Trophoblast cell (in vitro differentiated cells and primary cell): Measurements from ENCODE around the gene DNAJC12.

Experiments
- DNase-seq, 2 donors: peaks; one replicate each; pipeline ENCODE4 v3.0.0-alpha.2; 2016
- H2AFZ ChIP-seq: 2 replicates; pipeline ENCODE4 v1.6.1; 2013; ENCODE audit warnings: low read length, moderate library complexity, mild to moderate bottlenecking; ENCODE audit not compliant: insufficient read depth, poor library complexity
- H2AK5ac ChIP-seq: 2 replicates; pipeline ENCODE4 v1.6.1; 2013; ENCODE audit warnings: mild to moderate bottlenecking, low read length
- H2BK120ac ChIP-seq: 2 replicates; pipeline ENCODE4 v1.6.1; 2013; ENCODE audit warnings: low read length, mild to moderate bottlenecking, moderate library complexity; ENCODE audit not compliant: insufficient read depth, poor library complexity
- H2BK12ac ChIP-seq: 2 replicates; pipeline ENCODE4 v1.6.1; 2013; ENCODE audit warnings: mild to moderate bottlenecking, low read length, moderate library complexity
- H2BK5ac ChIP-seq: 2 replicates; pipeline ENCODE4 v1.6.1; 2013; ENCODE audit warnings: low read length, low read depth, moderate library complexity, mild to moderate bottlenecking; ENCODE audit not compliant: poor library complexity
- H3K14ac ChIP-seq: 2 replicates; pipeline ENCODE4 v1.6.1; 2013; ENCODE audit warnings: mild to moderate bottlenecking, low read length
- H3K18ac ChIP-seq: 2 replicates; pipeline ENCODE4 v1.6.1; 2013; ENCODE audit warnings: mild to moderate bottlenecking, low read length
- H3K23ac ChIP-seq: 2 replicates; pipeline ENCODE4 v1.6.1; 2013; ENCODE audit warnings: low read length
- H3K27ac ChIP-seq: 2 replicates; pipeline ENCODE4 v1.5.1; 2013; ENCODE audit warnings: low read depth, mild to moderate bottlenecking, inconsistent platforms, low read length, moderate library complexity
- H3K27me3 ChIP-seq: 2 replicates; pipeline ENCODE4 v1.6.1; 2013; ENCODE audit warnings: inconsistent platforms, mild to moderate bottlenecking, low read length, moderate library complexity; ENCODE audit not compliant: insufficient read depth
- H3K36me3 ChIP-seq, 2 experiments: 1 replicate in 1 of 2; 2 replicates in 1 of 2; pipeline ENCODE4 v1.6.1; 2013; ENCODE audit warnings: low read length in 2 of 2, mild to moderate bottlenecking in 2 of 2, moderate library complexity in 1 of 2; ENCODE audit not compliant: insufficient read depth in 2 of 2, control insufficient read depth in 1 of 2
- H3K4ac ChIP-seq: 2 replicates; pipeline ENCODE4 v1.6.1; 2013; ENCODE audit warnings: low read depth, mild to moderate bottlenecking, low read length, moderate library complexity
- H3K4me1 ChIP-seq, 2 experiments: 1 replicate in 1 of 2; 2 replicates in 1 of 2; pipeline ENCODE4 v1.6.1; 2013; ENCODE audit warnings: low read length in 2 of 2, mild to moderate bottlenecking in 2 of 2, moderate library complexity in 1 of 2; ENCODE audit not compliant: insufficient read depth in 2 of 2, control insufficient read depth in 1 of 2
- H3K4me2 ChIP-seq: 2 replicates; pipeline ENCODE4 v1.6.1; 2013; ENCODE audit warnings: inconsistent platforms, mild to moderate bottlenecking, low read length, moderate library complexity
- H3K4me3 ChIP-seq: 2 replicates; pipeline ENCODE4 v1.5.1; 2013; ENCODE audit warnings: mild to moderate bottlenecking, low read depth, low read length, inconsistent platforms
- H3K79me1 ChIP-seq: one replicate; pipeline ENCODE4 v1.6.1; 2013; ENCODE audit warnings: low read length
- H3K79me2 ChIP-seq: 2 replicates; pipeline ENCODE4 v1.6.1; 2013; ENCODE audit warnings: low read length, mild to moderate bottlenecking; ENCODE audit not compliant: control insufficient read depth, insufficient read depth, poor library complexity
- H3K9ac ChIP-seq: 2 replicates; pipeline ENCODE4 v1.6.1; 2013; ENCODE audit warnings: mild to moderate bottlenecking, low read length
- H3K9me3 ChIP-seq: 2 replicates; pipeline ENCODE4 v1.6.1; 2013; ENCODE audit warnings: low read depth, mild to moderate bottlenecking, control low read depth, inconsistent platforms, low read length; ENCODE audit not compliant: insufficient read depth
- H4K12ac ChIP-seq: 2 replicates; pipeline ENCODE4 v1.6.1; 2013; ENCODE audit warnings: low read depth, mild to moderate bottlenecking, low read length, moderate library complexity
- H4K8ac ChIP-seq: 2 replicates; pipeline ENCODE4 v1.6.1; 2013; ENCODE audit warnings: low read depth, mild to moderate bottlenecking, low read length, moderate library complexity
- H4K91ac ChIP-seq: one replicate; pipeline ENCODE4 v1.6.1; 2013; ENCODE audit warnings: low read depth, mild to moderate bottlenecking, low read length, moderate library complexity
- WGBS: extraction: QIAGEN DNeasy Blood & Tissue Kit; methylation state at CpG from one replicate; pipeline ENCODE4 v1.1.7; 2013; ENCODE audit warnings: missing lambda C conversion rate; ENCODE audit not compliant: insufficient read length, insufficient coverage; ENCODE audit errors: extremely low coverage; 5-methylcytosine and 5-hydroxymethylcytosine counted together

Gene DNAJC12

DNA sequence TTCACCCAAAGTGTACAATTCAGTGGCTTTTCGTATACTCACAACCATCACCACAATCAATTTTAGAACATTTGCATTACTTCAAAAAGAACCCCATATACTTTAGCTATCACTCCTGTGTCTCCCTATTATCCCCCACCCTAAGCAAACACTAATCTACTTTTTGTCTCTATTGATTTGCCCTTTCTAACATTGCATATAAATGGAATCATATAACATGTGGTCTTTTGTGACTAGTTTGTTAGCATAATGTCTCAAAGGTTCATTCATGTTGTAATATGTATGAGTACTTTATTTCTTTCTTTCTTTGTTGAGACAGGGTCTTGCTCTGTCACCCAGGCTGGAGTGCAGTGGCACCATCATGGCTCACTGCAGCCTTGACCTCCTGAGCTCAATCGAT, 21.0 kb upstream of the DNAJC12 start:
- H3K4me3 ChIP-seq, result no peak overlapping the region
- no peak overlapping the region for H3K27ac ChIP-seq
- H4K12ac ChIP-seq, result no peak overlapping the region
- no CpG with 5 or more reads among the region's 2 CpGs for WGBS
- no peak overlapping the region for H4K91ac ChIP-seq
- H3K36me3 ChIP-seq, result no peaks in the 10 kb centered on the region
- DNase-seq, result no peak
- no peak overlapping the region for H2AFZ ChIP-seq
- H3K23ac ChIP-seq, result no peak overlapping the region
- H3K4ac ChIP-seq, result no peak overlapping the region
- no peak overlapping the region for H3K18ac ChIP-seq
- no peaks in the 10 kb centered on the region for H3K4me1 ChIP-seq
- no peaks in the 10 kb centered on the region for H3K79me1 ChIP-seq
- no peak overlapping the region for H2BK5ac ChIP-seq
- H3K27me3 ChIP-seq, result no peaks in the 10 kb centered on the region
- no peak overlapping the region for H2BK12ac ChIP-seq
- H3K9me3 ChIP-seq, result no peaks in the 10 kb centered on the region
- no peak overlapping the region for H3K4me2 ChIP-seq
- no peak overlapping the region for H3K14ac ChIP-seq
- H2BK120ac ChIP-seq, result no peak overlapping the region
- no peak overlapping the region for H3K9ac ChIP-seq
- no peak overlapping the region for H4K8ac ChIP-seq
- no peak overlapping the region for H2AK5ac ChIP-seq
- H3K79me2 ChIP-seq, result no peaks in the 10 kb centered on the region

DNA sequence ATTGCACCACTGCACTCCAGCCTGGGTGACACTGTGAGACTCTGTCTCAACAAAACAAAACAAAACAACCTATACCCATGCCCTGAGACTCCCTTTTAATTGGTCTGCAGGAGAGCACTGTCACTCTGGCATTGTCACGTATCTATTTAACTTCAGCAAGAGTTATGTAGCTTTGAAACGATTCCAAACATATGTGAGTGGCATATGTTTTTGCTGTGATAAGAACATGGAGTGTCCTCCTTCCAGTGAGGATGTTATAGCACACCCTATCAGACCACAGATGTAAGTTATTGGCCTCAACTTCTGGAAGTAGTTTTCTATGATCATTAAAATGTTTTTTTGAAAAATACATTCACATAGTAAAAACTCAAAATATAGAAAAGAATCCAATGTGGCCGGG, 15.5 kb upstream of the DNAJC12 start:
- no peak overlapping the region for H4K12ac ChIP-seq
- H3K27me3 ChIP-seq, result no peaks in the 10 kb centered on the region
- no peak overlapping the region for H3K27ac ChIP-seq
- no CpG with 5 or more reads among the region's 3 CpGs for WGBS
- no peak overlapping the region for H3K4ac ChIP-seq
- H3K4me2 ChIP-seq, result no peak overlapping the region
- peaks cover 0 to 5% of the 10 kb centered on the region in 2 experiments for H3K4me1 ChIP-seq
- no peak overlapping the region for H4K8ac ChIP-seq
- H3K79me1 ChIP-seq, result peaks cover 5% of the 10 kb centered on the region
- no peak overlapping the region for H3K23ac ChIP-seq
- no peak for DNase-seq
- no peak overlapping the region for H3K4me3 ChIP-seq
- no peak overlapping the region for H2BK120ac ChIP-seq
- no peak overlapping the region for H4K91ac ChIP-seq
- peaks cover 4% of the 10 kb centered on the region for H3K79me2 ChIP-seq
- H3K9ac ChIP-seq, result no peak overlapping the region
- no peaks in the 10 kb centered on the region for H3K36me3 ChIP-seq
- H3K18ac ChIP-seq, result no peak overlapping the region
- H2BK5ac ChIP-seq, result no peak overlapping the region
- no peak overlapping the region for H2AFZ ChIP-seq
- H3K14ac ChIP-seq, result no peak overlapping the region
- no peak overlapping the region for H2AK5ac ChIP-seq
- no peaks in the 10 kb centered on the region for H3K9me3 ChIP-seq
- H2BK12ac ChIP-seq, result no peak overlapping the region

DNA sequence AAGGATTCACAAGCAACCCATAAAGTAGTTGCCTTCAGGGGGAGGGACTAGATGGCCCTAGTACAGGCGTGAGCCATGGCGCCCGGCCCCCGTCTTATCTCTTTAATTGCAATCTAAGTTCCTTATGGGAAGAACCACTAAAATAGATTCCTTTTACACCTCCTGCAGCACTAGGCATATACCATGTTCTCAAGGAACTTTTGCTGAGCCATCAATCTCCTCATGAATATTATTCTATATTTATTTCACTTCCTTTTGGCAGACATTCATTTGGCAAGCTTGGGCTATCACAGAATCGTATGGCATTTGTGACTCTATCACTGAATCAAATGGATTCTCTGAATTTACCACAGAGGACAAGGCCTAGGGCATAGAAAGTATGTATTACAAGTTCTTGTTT, 14.8 kb upstream of the DNAJC12 start:
- Histone ChIP-seq H3K27ac (no peak overlapping the region), H2BK5ac (no peak overlapping the region), H3K23ac (no peak overlapping the region), H4K12ac (no peak overlapping the region), H3K79me1 (peaks cover 5% of the 10 kb centered on the region), H3K9ac (no peak overlapping the region), H3K18ac (no peak overlapping the region), H4K8ac (no peak overlapping the region), H2BK12ac (no peak overlapping the region), H3K4ac (no peak overlapping the region), H2AFZ (no peak overlapping the region), H3K27me3 (no peaks in the 10 kb centered on the region), H3K4me2 (no peak overlapping the region), H3K14ac (no peak overlapping the region), H2BK120ac (no peak overlapping the region), H4K91ac (no peak overlapping the region), H3K36me3 (no peaks in the 10 kb centered on the region), H3K9me3 (no peaks in the 10 kb centered on the region), H3K4me3 (no peak overlapping the region), H2AK5ac (no peak overlapping the region), H3K79me2 (peaks cover 4% of the 10 kb centered on the region), H3K4me1 (peaks cover 0 to 5% of the 10 kb centered on the region in 2 experiments)
- WGBS, result no CpG with 5 or more reads among the region's 5 CpGs
- no peak for DNase-seq

DNA sequence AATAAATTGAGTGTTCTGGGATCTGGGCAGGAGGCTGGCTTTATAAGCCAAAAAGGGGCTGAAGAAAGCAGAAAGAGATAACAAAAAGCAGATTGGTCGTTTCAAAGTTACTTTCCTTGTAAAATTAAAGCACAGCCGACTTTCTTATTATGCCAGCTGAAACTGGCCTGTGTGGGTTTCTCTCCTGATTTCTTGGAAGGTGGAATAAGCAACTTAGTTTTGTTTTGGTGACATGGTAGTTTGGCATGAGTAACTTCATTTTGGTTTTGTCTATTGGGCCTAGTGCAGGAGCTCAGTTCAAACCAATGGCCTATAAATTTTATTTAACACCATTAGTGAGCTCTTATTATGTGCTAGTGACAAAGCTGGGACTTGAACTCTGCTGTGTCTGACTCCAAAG, 13.2 kb upstream of the DNAJC12 start:
- Histone ChIP-seq H3K4ac (no peak overlapping the region), H3K4me1 (peaks cover 0 to 5% of the 10 kb centered on the region in 2 experiments), H2BK120ac (no peak overlapping the region), H3K79me2 (peaks cover 4% of the 10 kb centered on the region), H3K4me3 (no peak overlapping the region), H3K4me2 (no peak overlapping the region), H3K36me3 (no peaks in the 10 kb centered on the region), H3K9ac (no peak overlapping the region), H3K79me1 (peaks cover 5% of the 10 kb centered on the region), H2BK12ac (no peak overlapping the region), H3K27me3 (no peaks in the 10 kb centered on the region), H2AFZ (no peak overlapping the region), H3K27ac (no peak overlapping the region), H2AK5ac (no peak overlapping the region), H2BK5ac (no peak overlapping the region), H3K9me3 (no peaks in the 10 kb centered on the region), H4K12ac (no peak overlapping the region), H3K14ac (no peak overlapping the region), H3K18ac (no peak overlapping the region), H4K8ac (no peak overlapping the region), H3K23ac (no peak overlapping the region), H4K91ac (no peak overlapping the region)
- WGBS, result no CpG with 5 or more reads among the region's 2 CpGs
- no peak for DNase-seq
